ENCODE data around the gene OR6X1. TPM values are rescaled to one million over a fixed set of nuclear protein-coding genes. Genes with fewer than 3 reads are reported as not detected.
"Not testable (repeated sequence)": the region's sequence is repeated elsewhere in the genome, so short reads cannot be mapped to it uniquely, and the experiment has no call there.

The OR6X1 gene
- total RNA-seq, 2 donors from 2014 or later = not detected

DNA sequence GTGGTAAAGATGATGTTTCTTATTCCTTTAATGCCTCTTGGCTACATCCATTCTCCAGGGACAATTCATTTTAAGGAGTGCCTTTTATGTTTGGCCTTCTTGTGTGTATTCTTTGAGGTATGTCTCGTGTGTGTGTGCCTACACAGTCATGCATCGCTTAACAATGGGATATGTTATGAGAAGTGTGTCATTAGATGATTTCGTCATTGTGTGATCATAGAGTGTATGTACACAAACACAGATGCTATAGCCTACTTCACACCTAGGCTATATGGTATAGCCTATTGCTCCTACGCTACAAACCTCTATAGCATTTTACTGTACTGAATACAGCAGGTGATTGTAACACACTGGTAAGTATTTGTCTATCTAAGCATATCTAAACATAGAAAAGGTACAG is 35.8 kb downstream of the OR6X1 start:
- Histone ChIP-seq H3K4me1 (no peaks in the 10 kb centered on the region), H3K27me3 (no peaks in the 10 kb centered on the region), H3K4me3 (no peak overlapping the region), H3K27ac (no peak overlapping the region), H3K36me3 (no peaks in the 10 kb centered on the region), H3K9me3 (no peaks in the 10 kb centered on the region)
- no peak for DNase-seq (ENCODE audit: low spot score)
- TF ChIP-seq CTCF (IDR thresholded peaks at IDR 0.05) = no peak

DNA sequence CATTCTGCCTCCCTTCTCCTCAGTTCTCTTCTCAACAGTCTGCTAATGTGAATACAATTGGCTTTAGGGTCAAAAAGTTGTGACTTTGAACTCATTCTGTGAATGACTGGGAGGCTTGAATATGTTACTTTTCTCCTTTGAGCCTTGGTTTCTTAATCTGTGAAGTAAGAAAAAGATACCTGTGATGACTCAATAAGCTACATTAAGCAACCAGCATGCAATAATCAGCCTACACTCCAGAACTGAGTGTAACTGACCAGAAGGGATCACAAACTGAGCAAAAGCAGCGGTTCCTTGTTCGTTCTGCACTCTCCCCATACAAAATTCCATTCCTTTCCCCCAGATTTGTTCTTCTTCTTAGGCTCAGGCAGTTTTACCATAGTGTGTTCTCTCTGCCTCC is 36.3 kb downstream of the OR6X1 start:
- DNase-seq (ENCODE audit: low spot score) = no peak
- TF ChIP-seq CTCF (IDR thresholded peaks at IDR 0.05) = no peak
- no peaks in the 10 kb centered on the region for H3K4me1 ChIP-seq
- H3K36me3 ChIP-seq = no peaks in the 10 kb centered on the region
- H3K9me3 ChIP-seq = no peaks in the 10 kb centered on the region
- H3K27me3 ChIP-seq = no peaks in the 10 kb centered on the region
- H3K4me3 ChIP-seq = no peak overlapping the region
- no peak overlapping the region for H3K27ac ChIP-seq

DNA sequence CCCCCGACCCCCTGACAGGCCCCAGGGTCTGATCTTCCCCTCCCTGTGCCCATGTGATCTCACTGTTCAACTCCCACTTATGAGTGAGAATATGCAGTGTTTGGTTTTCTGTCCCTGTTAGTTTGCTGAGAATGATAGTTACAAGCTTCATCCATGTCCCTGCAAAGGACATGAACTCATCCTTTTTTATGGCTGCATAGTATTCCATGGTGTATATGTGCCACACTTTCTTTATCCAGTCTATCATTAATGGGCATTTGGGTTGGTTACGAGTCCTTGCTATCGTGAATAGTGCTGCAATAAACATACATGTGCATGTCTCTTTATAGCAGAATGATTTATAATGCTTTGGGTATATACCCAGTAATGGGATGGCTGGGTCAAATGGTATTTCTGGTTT is 41.7 kb downstream of the OR6X1 start:
- not testable (repeated sequence) for H3K36me3 ChIP-seq; H3K27me3 ChIP-seq; DNase-seq (ENCODE audit: low spot score); H3K27ac ChIP-seq; H3K4me1 ChIP-seq; H3K4me3 ChIP-seq; H3K9me3 ChIP-seq

- H3K27me3 ChIP-seq = no peaks in the 10 kb centered on the region
- TF ChIP-seq CTCF (IDR thresholded peaks at IDR 0.05) = peak; percentile 42 to 79
- no peak overlapping the region for H3K27ac ChIP-seq
- H3K4me3 ChIP-seq = no peak overlapping the region
- no peaks in the 10 kb centered on the region for H3K36me3 ChIP-seq
- no peaks in the 10 kb centered on the region for H3K4me1 ChIP-seq
- no peak for DNase-seq (ENCODE audit: low spot score)
- H3K9me3 ChIP-seq = no peaks in the 10 kb centered on the region
Observed at GRCh38 chr11:123707606-123708205, 46.6 kb downstream of the OR6X1 start.

GRCh38 chr11:123707206-123707605 is 47.1 kb downstream of the OR6X1 start:
- no peak overlapping the region for H3K4me3 ChIP-seq
- no peaks in the 10 kb centered on the region for H3K36me3 ChIP-seq
- H3K4me1 ChIP-seq = no peaks in the 10 kb centered on the region
- H3K9me3 ChIP-seq = no peaks in the 10 kb centered on the region
- no peak overlapping the region for H3K27ac ChIP-seq
- no peaks in the 10 kb centered on the region for H3K27me3 ChIP-seq
- no peak for TF ChIP-seq CTCF (IDR thresholded peaks at IDR 0.05)
- no peak for DNase-seq (ENCODE audit: low spot score)

DNA sequence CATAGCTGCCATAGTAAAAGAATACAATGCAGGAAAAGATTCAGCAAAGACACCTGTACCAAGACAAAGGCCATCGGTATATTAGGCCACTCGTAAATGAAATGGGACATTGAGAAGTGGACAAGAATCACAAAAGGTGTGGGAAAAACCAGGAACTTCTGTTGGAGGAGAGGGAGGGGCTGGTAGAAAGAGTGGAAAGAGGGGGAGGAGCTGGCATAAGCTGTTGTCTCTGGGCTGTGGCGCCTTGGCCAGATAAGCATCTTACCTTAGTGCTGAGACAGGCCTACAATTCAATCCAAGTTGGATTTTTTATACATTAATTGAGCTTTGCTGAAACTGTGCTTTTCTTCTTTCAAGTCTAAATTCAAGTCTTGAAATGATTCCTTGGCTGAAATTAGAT is 50.0 kb downstream of the OR6X1 start:
- no peaks in the 10 kb centered on the region for H3K36me3 ChIP-seq
- H3K4me1 ChIP-seq = no peaks in the 10 kb centered on the region
- H3K27me3 ChIP-seq = no peaks in the 10 kb centered on the region
- no peak overlapping the region for H3K4me3 ChIP-seq
- H3K27ac ChIP-seq = no peak overlapping the region
- no peak for DNase-seq (ENCODE audit: low spot score)
- TF ChIP-seq CTCF (IDR thresholded peaks at IDR 0.05) = no peak
- H3K9me3 ChIP-seq = no peaks in the 10 kb centered on the region

Other genes with a start within 250 kb of the OR6X1 start
- gene SCN3B, start 99.9 kb downstream of the OR6X1 start, total RNA-seq = under 1 TPM; 0.31 to 0.70 TPM
- 1 to 10 TPM; 1.9 to 4.1 TPM for gene ZNF202, start 12.9 kb downstream of the OR6X1 start, total RNA-seq
- gene OR6M1, start 51.8 kb upstream of the OR6X1 start, total RNA-seq = not detected
- gene TMEM225, start 131.2 kb upstream of the OR6X1 start, total RNA-seq = not detected
- not detected for gene OR8D4, start 147.6 kb upstream of the OR6X1 start, total RNA-seq
- gene OR4D5, start 185.1 kb upstream of the OR6X1 start, total RNA-seq = not detected
- not detected for gene OR6T1, start 189.3 kb upstream of the OR6X1 start, total RNA-seq
- not detected for gene OR10S1, start 223.3 kb upstream of the OR6X1 start, total RNA-seq
- gene OR10G6, start 240.6 kb upstream of the OR6X1 start, total RNA-seq = not detected